A673 (cell line): Measurements from ENCODE around the gene FAM89A.

Source experiments
- EZH2 ChIP-seq: fragments of 200-600 bp; sonication (generic); IDR thresholded peaks from 2 replicates; pipeline ENCODE4 v1.6.1; 2017; ENCODE audit warnings: borderline replicate concordance, low read depth, mild to moderate bottlenecking, mixed read lengths, antibody characterized with exemption, low read length; ENCODE audit not compliant: poor library complexity, severe bottlenecking
- TF ChIP-seq, protein P1 (sequence below): fragments of 300-800, 200-600 bp; sonication (generic); conservative IDR thresholded peaks from 2 replicates; pipeline ENCODE4 v1.5.1; 2017; ENCODE audit warnings: low read depth, mild to moderate bottlenecking, antibody characterized with exemption, low read length, moderate library complexity, mixed read lengths

DNA sequence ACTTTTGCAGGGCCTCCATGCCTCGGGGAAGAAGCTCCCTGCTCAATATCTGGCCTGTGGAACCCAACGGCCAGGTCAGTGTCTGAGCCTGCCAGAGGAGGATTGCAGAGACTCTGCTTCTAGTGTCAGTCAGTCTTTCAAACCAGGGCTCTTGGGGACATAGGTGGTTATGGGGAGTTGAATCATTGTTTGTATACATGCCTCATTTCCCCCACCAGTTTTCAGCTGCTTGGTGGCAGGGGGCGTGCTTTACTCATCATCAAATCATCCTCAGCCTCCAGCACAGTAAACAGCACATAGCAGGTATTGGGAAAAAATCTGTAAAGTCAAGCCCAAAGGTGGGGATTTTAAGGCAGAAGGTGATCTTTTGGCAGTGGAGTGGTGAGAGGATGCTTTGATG is 17.4 kb upstream of the FAM89A start:
- TF ChIP-seq, protein P1, sequence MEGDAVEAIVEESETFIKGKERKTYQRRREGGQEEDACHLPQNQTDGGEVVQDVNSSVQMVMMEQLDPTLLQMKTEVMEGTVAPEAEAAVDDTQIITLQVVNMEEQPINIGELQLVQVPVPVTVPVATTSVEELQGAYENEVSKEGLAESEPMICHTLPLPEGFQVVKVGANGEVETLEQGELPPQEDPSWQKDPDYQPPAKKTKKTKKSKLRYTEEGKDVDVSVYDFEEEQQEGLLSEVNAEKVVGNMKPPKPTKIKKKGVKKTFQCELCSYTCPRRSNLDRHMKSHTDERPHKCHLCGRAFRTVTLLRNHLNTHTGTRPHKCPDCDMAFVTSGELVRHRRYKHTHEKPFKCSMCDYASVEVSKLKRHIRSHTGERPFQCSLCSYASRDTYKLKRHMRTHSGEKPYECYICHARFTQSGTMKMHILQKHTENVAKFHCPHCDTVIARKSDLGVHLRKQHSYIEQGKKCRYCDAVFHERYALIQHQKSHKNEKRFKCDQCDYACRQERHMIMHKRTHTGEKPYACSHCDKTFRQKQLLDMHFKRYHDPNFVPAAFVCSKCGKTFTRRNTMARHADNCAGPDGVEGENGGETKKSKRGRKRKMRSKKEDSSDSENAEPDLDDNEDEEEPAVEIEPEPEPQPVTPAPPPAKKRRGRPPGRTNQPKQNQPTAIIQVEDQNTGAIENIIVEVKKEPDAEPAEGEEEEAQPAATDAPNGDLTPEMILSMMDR = no peak
- no peak for TF ChIP-seq EZH2
